HG02852 (cell line): ENCODE results near the gene BRCC3.
"Not testable (repeated sequence)": the region's sequence is repeated elsewhere in the genome, so short reads cannot be mapped to it uniquely, and the experiment has no call there.

ENCODE experiments used
- ATAC-seq: cut with Tn5 transposase; IDR thresholded peaks from one replicate; pipeline ENCODE4 v1.9.1; 2021; ENCODE audit warnings: mild to moderate bottlenecking, moderate library complexity; ENCODE audit not compliant: unreplicated experiment

BRCC3 gene

DNA sequence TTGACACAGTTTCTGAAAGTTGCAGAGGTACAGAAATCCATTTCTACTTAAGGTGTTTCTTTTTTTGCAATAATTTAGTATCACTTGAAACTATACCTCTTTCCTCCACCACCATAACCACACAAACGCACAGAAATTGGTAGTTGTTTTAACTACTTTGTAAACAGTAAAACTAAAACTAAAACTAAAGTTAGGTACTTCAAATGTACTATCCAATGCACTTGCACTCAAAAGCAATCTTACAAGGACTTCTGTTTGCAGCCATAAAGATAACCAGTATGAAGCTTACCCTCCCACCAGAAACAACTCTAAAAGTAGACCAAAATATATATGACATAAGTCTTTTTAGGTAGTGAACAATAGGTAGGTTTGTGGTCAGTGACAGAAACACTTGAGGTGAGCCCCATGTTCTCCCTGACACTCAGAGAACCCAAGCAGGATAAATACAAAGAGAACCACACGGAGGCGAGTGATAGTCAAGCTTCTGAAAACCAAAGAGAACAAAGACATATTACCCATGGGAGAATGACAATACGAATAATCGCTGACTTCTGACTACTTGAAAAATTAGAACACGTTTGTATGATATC is 72.7 kb downstream of the BRCC3 start:
- no peak for ATAC-seq

DNA sequence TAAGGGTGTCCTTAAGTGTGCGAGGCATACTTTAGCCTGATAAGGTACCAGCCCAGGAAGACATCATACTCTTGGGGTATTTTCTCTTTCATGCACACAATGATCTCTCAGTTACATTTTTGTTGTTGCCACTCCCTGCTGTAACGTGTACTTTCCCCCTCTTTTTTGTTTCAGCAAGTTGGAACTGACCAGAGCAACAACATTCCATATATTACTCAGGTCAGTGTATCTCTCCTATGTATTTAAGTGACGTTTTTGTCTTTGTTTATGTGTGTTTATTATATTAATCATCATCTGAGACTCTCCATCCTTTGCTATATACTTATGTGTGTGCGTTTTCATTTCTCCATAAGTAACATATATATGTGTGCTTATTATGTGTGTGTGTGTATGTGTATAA is 73.6 kb downstream of the BRCC3 start:
- ATAC-seq: no peak

- not testable (repeated sequence) for ATAC-seq
Observed at GRCh38 chrX:155147612-155148011, 76.3 kb downstream of the BRCC3 start.

DNA sequence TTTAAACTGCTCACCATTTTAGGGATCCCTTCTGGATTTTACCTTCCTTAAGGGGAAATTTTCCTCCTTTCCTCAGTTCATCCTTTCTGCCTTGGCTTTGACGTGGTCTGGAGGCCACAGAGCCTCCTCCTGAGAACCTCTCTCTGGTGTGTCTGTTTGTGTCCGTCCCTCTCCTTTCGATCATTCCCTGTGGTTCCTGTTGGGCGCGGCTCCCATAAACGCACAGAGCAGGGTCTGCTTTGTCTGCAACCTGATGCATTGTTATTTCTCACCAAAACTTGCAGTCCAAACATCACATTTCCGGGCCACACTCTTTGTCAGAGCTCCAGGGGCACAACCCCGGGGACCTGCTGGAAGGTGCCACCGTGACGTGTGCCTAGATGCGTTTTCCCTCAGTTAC is 76.9 kb downstream of the BRCC3 start:
- not testable (repeated sequence) for ATAC-seq

DNA sequence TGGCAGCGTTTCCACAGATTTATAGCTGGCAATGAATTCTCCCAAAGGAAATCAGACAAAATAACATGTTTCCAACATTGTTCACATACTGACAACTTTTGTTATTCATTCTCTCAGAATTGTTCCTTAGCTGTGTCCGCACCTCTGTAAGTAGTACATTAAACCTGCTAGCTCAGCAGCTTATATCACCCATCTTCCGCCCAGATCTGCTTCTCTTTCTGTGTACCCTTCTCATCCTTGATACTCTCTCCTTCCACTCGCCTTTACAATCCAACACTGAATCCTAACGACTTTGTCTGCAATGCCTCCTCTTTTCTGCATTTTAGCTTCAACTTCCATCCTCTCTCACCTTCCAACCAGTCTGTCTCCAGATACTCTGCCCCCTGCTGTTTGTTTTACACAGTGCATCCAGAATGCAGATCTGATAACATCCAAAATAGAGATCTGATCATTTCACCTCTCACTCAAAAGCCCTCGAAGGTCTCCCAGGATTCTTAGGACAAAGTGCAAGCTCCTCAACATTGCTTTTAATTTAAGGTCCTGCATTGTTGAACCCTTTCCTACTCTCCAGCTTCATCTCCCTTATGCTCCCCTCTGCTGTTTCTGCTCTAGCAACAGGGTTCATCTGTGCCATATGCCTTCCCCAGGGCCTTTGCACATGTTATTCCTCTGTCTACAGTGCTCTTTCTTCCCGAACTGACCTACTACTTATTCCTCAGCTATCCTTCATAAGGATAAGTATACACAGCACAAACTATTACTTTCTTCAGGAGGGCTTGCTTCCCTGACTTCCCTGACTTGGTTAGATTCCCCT is 77.6 kb downstream of the BRCC3 start:
- ATAC-seq: no peak

DNA sequence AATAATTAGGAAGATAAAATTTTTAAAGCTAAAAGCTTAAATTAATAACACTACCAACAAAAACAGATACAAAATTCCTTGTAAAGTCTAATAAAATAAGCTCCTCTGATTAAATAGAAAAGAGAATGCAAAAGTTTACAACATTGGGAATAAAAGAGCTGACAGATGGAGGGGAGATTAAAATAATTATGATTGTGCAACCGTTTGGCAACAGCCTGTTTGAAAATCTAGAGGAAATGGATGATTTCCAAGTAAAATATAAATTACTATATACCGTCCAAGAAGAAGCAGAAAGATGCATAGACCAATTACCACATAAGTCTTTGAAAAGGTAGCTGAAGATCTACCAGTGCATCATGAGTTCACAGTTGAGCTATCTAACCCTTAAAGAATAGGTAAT is 98.6 kb downstream of the BRCC3 start:
- no peak for ATAC-seq
